NB4 (cell line): Measurements from ENCODE around the gene MKLN1.

ENCODE experiments used
- MYC ChIP-seq: IDR thresholded peaks from 2 replicates; pipeline ENCODE4 v1.6.1; 2011; ENCODE audit warnings: low read depth, low read length
- POLR2A ChIP-seq: IDR thresholded peaks from 2 replicates; pipeline ENCODE4 v1.6.1; 2011; ENCODE audit warnings: mild to moderate bottlenecking; ENCODE audit not compliant: insufficient read length; ENCODE audit errors: extremely low read depth
- TF ChIP-seq, protein P1 (sequence below): IDR thresholded peaks from one replicate; pipeline ENCODE4 v1.5.1; 2012; ENCODE audit warnings: low read depth, low read length
- TF ChIP-seq, protein P2 (sequence below): IDR thresholded peaks from 2 replicates; pipeline ENCODE4 v1.6.1; 2011; ENCODE audit warnings: low read depth, low read length

DNA sequence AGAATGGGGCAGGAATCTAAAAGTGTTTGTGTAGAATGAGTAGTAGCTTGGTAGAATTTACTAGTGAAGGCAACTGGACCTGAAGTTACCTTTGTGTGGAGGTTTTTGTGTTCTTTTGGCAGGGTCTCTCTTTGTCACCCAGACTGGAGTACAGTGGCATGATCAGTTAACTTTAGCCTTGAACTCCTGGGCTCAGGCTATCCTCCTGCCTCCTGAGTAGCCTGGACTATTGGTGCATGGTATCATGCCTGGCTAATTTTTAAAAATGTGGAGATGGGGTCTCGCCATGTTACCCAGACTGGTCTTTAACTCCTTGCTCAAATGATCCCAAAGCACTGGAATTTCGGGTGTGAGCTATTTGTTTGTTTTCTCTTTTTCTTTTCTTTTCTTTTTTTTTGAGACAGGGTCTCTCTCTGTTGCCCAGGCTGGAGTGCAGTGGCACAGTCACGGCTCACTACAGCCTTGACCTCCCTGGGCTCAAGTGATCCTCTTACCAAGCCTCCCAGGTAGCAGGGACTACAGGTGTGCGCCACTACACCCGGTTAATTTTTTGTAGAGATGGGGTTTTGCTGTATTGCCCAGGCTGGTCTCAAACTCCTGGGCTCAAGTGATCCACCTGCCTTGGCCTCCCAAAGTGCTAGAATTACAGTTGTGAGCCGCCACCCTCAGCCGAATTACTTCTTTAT, 76.7 kb downstream of the MKLN1 start:
- TF ChIP-seq, protein P1, sequence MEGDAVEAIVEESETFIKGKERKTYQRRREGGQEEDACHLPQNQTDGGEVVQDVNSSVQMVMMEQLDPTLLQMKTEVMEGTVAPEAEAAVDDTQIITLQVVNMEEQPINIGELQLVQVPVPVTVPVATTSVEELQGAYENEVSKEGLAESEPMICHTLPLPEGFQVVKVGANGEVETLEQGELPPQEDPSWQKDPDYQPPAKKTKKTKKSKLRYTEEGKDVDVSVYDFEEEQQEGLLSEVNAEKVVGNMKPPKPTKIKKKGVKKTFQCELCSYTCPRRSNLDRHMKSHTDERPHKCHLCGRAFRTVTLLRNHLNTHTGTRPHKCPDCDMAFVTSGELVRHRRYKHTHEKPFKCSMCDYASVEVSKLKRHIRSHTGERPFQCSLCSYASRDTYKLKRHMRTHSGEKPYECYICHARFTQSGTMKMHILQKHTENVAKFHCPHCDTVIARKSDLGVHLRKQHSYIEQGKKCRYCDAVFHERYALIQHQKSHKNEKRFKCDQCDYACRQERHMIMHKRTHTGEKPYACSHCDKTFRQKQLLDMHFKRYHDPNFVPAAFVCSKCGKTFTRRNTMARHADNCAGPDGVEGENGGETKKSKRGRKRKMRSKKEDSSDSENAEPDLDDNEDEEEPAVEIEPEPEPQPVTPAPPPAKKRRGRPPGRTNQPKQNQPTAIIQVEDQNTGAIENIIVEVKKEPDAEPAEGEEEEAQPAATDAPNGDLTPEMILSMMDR = no peak
- TF ChIP-seq POLR2A (no peak), MYC (no peak)
- TF ChIP-seq, protein P2, sequence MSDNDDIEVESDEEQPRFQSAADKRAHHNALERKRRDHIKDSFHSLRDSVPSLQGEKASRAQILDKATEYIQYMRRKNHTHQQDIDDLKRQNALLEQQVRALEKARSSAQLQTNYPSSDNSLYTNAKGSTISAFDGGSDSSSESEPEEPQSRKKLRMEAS = no peak
